PC-9 (cell line): ENCODE measurements around the gene APOA4. TPM values are rescaled to one million over a fixed set of nuclear protein-coding genes. Genes with fewer than 3 reads are reported as not detected.

Experiments
- BruUV-seq: library from RNA; stranded (reverse); fragments of 400-500 nt; replicated peaks from 2 replicates; lab custom pipeline; 2021; lab: Mats Ljungman, UMichigan
- CTCF ChIA-PET: fragments of 300-600 bp; sonication (Branson Sonifier 250); formaldehyde crosslinking; loops from one replicate; lab custom pipeline; 2022; ENCODE audit warnings: antibody characterized with exemption; lab: Charles Lee
- POLR2A ChIA-PET: fragments of 300-600 bp; sonication (Branson Sonifier 250); formaldehyde crosslinking; loops from one replicate; lab custom pipeline; 2022; ENCODE audit warnings: antibody characterized with exemption; ENCODE audit not compliant: unreplicated experiment; lab: Charles Lee
- DNase-seq, 2 experiments: peaks; one replicate each; pipeline versions ENCODE4 v3.0.0 to v3.0.0-alpha.2; 2015 to 2022; ENCODE audit warnings: mixed read lengths in 1 of 2
- H2AFZ ChIP-seq: fragments of 200-600 bp; sonication (generic); 2 replicates; pipeline ENCODE4 v1.8.1; 2017; ENCODE audit warnings: antibody characterized with exemption
- H3F3A ChIP-seq: fragments of 200-600 bp; sonication (generic); 2 replicates; pipeline ENCODE4 v1.8.1; 2017; ENCODE audit warnings: antibody characterized with exemption, mild to moderate bottlenecking, low read depth; ENCODE audit not compliant: insufficient read depth
- H3K27ac ChIP-seq: fragments of 200-600 bp; sonication (generic); 2 replicates; pipeline ENCODE4 v1.6.1; 2016; ENCODE audit warnings: mixed run types
- H3K27me3 ChIP-seq: fragments of 200-600 bp; sonication (generic); 2 replicates; pipeline ENCODE4 v1.6.1; 2016; ENCODE audit warnings: low read depth, mixed run types; ENCODE audit not compliant: insufficient read depth
- H3K36me3 ChIP-seq: fragments of 200-600 bp; sonication (generic); 2 replicates; pipeline ENCODE4 v1.6.1; 2016; ENCODE audit warnings: low read depth, mixed run types
- H3K4me1 ChIP-seq: fragments of 200-600 bp; sonication (generic); replicated peaks from 2 replicates; pipeline ENCODE4 v1.6.1; 2016; ENCODE audit warnings: mixed run types; ENCODE audit not compliant: insufficient read depth
- H3K4me2 ChIP-seq: fragments of 200-600 bp; sonication (generic); 2 replicates; pipeline ENCODE4 v1.6.1; 2017; ENCODE audit warnings: mixed run types
- H3K4me3 ChIP-seq: fragments of 200-600 bp; sonication (generic); 2 replicates; pipeline ENCODE4 v1.6.1; 2016; ENCODE audit warnings: mixed run types
- H3K79me2 ChIP-seq: fragments of 200-600 bp; sonication (generic); 2 replicates; pipeline ENCODE4 v1.6.1; 2017; ENCODE audit warnings: low read depth, mixed run types
- H3K9me2 ChIP-seq: fragments of 200-600 bp; sonication (generic); 2 replicates; pipeline ENCODE4 v1.8.1; 2017; ENCODE audit warnings: mild to moderate bottlenecking; ENCODE audit not compliant: insufficient read depth
- H3K9me3 ChIP-seq: fragments of 200-600 bp; sonication (generic); 2 replicates; pipeline ENCODE4 v1.8.1; 2016; ENCODE audit warnings: low read depth; ENCODE audit not compliant: insufficient read depth
- H4K20me1 ChIP-seq: fragments of 200-600 bp; sonication (generic); 2 replicates; pipeline ENCODE4 v1.8.1; 2017; ENCODE audit not compliant: insufficient read depth
- CTCF ChIP-seq: fragments of 200-600 bp; sonication (generic); conservative IDR thresholded peaks from 2 replicates; pipeline ENCODE4 v1.6.1; 2017; ENCODE audit warnings: mixed run types, antibody characterized with exemption, mild to moderate bottlenecking, moderate library complexity
- EZH2 ChIP-seq: fragments of 200-600 bp; sonication (generic); IDR thresholded peaks from 2 replicates; pipeline ENCODE4 v1.8.0; 2017; ENCODE audit warnings: antibody characterized with exemption, low read depth
- intact Hi-C: fragments of 100-400 bp; cut with micrococcal nuclease; formaldehyde crosslinking; loops from one replicate; pipeline ENCODE4 v1.10.0; 2022; ENCODE audit not compliant: unreplicated experiment
- total RNA-seq: library from RNA; stranded (reverse); gene quantifications from 2 replicates; pipeline ENCODE4 v1.2.3, GENCODE V29; 2021

The APOA4 gene
- total RNA-seq, 1 experiment from 2014 or later = not detected

- no peaks in the 10 kb centered on the region for H3K9me3 ChIP-seq
- H3K27me3 ChIP-seq = no peaks in the 10 kb centered on the region
- H4K20me1 ChIP-seq = no peaks in the 10 kb centered on the region
- no peak overlapping the region for H3K4me2 ChIP-seq
- peaks cover 8% of the 10 kb centered on the region; the same call in 1 of the 2 replicates for H3K4me1 ChIP-seq
- H3K9me2 ChIP-seq = no peaks in the 10 kb centered on the region
- no peaks in the 10 kb centered on the region for H3K36me3 ChIP-seq
- no peaks in the 10 kb centered on the region for H3K79me2 ChIP-seq
- H3F3A ChIP-seq = no peaks in the 10 kb centered on the region
- POLR2A ChIA-PET = no interaction called here
- H2AFZ ChIP-seq = no peak overlapping the region
- no peak overlapping the region for H3K4me3 ChIP-seq
- BruUV-seq = no TSS peak
- CTCF ChIA-PET = interaction anchor here (0.7 kb wide), 1 partner anchor 48 kb away, joined by 8 read pairs; no protein-coding TSS in a partner anchor
- H3K27ac ChIP-seq = no peak overlapping the region
- DNase-seq = no peak
- intact Hi-C loops = no loop called here
- no peak for TF ChIP-seq EZH2
These were observed 10.9 kb upstream of the APOA4 start for GRCh38 chr11:116833816-116834534.

- no peaks in the 10 kb centered on the region for H4K20me1 ChIP-seq
- TF ChIP-seq EZH2 = no peak
- TF ChIP-seq CTCF = no peak
- intact Hi-C loops = no loop called here
- BruUV-seq = no TSS peak
- ChIA-PET CTCF (interaction anchor here (0.6 kb wide), 1 partner anchor 9 kb away, joined by 6 read pairs; no protein-coding TSS in a partner anchor), POLR2A (no interaction called here)
- H3K4me2 ChIP-seq = no peak overlapping the region
- peaks cover 8% of the 10 kb centered on the region; the same call in 1 of the 2 replicates for H3K4me1 ChIP-seq
- no peaks in the 10 kb centered on the region for H3F3A ChIP-seq
- no peak overlapping the region for H2AFZ ChIP-seq
- H3K27me3 ChIP-seq = no peaks in the 10 kb centered on the region
- H3K27ac ChIP-seq = no peak overlapping the region
- H3K79me2 ChIP-seq = no peaks in the 10 kb centered on the region
- H3K36me3 ChIP-seq = no peaks in the 10 kb centered on the region
- H3K9me3 ChIP-seq = no peaks in the 10 kb centered on the region
- DNase-seq = no peak
- no peak overlapping the region for H3K4me3 ChIP-seq
- no peaks in the 10 kb centered on the region for H3K9me2 ChIP-seq
These were observed 10.3 kb upstream of the APOA4 start for GRCh38 chr11:116833491-116833815.

- no TSS peak for BruUV-seq
- H3K79me2 ChIP-seq = no peaks in the 10 kb centered on the region
- peaks cover 8% of the 10 kb centered on the region; the same call in 1 of the 2 replicates for H3K4me1 ChIP-seq
- DNase-seq = no peak
- intact Hi-C loops = no loop called here
- H3K4me2 ChIP-seq = peak overlapping the region; percentile 3; the same call in 1 of the 2 replicates
- H3F3A ChIP-seq = no peaks in the 10 kb centered on the region
- TF ChIP-seq CTCF = no peak
- no peak for TF ChIP-seq EZH2
- ChIA-PET POLR2A (no interaction called here), CTCF (interaction anchor here (0.6 kb wide), 1 partner anchor 10 kb away, joined by 6 read pairs; no protein-coding TSS in a partner anchor)
- H3K9me2 ChIP-seq = no peaks in the 10 kb centered on the region
- H3K27ac ChIP-seq = no peak overlapping the region
- H3K9me3 ChIP-seq = no peaks in the 10 kb centered on the region
- H2AFZ ChIP-seq = no peak overlapping the region
- no peaks in the 10 kb centered on the region for H4K20me1 ChIP-seq
- no peak overlapping the region for H3K4me3 ChIP-seq
- H3K27me3 ChIP-seq = no peaks in the 10 kb centered on the region
- no peaks in the 10 kb centered on the region for H3K36me3 ChIP-seq
These were observed 9.5 kb upstream of the APOA4 start for GRCh38 chr11:116832350-116833290.
